Upper lobe of left lung (tissue), 4 donors: Measurements from ENCODE around the gene IL4R.

Source experiments
- CTCF ChIP-seq, 6 experiments: fragments of 450-650 bp in 4 of 6; fragments of 200-600 bp in 2 of 6; sonication (generic) in 2 of 6; IDR thresholded peaks; one replicate each; pipeline ENCODE4 v1.5.1; 2016 to 2019; ENCODE audit warnings: antibody characterized with exemption in 6 of 6
- POLR2AphosphoS5 ChIP-seq, 2 donors: sonication (generic); formaldehyde crosslinking; IDR thresholded peaks; one replicate each; pipeline ENCODE4 v1.5.1; 2017; ENCODE audit warnings: antibody characterized with exemption in 2 of 2

DNA sequence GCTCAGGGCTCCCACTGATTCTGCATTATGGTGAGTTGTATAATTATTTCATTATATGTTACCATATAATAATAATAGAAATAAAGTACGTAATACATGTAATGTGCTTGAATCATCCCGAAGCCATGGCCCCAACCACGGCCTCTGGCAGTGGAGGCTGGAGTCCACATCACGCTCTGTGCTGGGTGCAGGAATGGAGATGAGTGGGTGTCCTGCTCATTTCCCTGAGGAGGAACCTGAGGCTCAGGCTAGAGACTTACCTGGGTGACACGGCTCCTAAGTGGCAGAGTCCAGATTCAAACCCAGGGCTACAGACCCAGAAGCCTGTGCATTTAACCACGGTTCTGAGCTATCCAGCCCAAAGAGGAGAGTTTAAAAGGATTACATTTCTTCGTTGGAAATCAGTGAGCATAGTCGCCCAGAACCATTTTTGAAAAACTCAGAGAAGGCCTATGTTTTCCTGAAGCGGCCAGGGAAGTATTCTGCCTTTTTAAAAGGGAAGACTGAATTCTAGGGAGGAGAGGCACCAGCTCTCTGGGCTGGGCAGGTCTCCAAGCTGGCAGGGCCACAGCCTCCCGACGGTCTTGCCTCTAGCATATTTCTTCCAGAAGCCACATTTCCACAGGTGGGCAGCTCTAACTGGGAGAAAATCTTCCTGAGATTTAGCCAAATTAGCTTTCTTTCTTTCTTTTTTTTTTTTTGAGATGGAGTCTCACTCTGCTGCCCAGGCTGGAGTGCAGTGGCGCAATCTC is 6.7 kb downstream of the IL4R start:
- TF ChIP-seq CTCF (IDR thresholded peaks at IDR 0.05) (no peak), POLR2AphosphoS5 (IDR thresholded peaks at IDR 0.05) (no peak)
